GM10266 (cell line): ENCODE measurements around the gene MACROD2.

ENCODE experiments used
- DNase-seq: peaks from one replicate; pipeline ENCODE4 v3.0.0; 2012; ENCODE audit errors: extremely low spot score
- CTCF ChIP-seq: IDR thresholded peaks from 2 replicates; pipeline ENCODE4 v1.5.1; 2012; ENCODE audit warnings: mild to moderate bottlenecking, low read depth; ENCODE audit not compliant: control insufficient read depth, insufficient read depth; ENCODE audit errors: missing control alignments

Gene MACROD2

GRCh38 chr20:14404515-14404914 lies 409.2 kb downstream of the MACROD2 start:
- no peak for TF ChIP-seq CTCF
- DNase-seq, result no peak

- DNase-seq, result no peak
- TF ChIP-seq CTCF, result no peak
Measured at GRCh38 chr20:14406495-14406894, 411.2 kb downstream of the MACROD2 start.

- no peak for DNase-seq
- no peak for TF ChIP-seq CTCF
Measured at GRCh38 chr20:14407336-14407735, 412.0 kb downstream of the MACROD2 start.

GRCh38 chr20:14410869-14411555 lies 415.7 kb downstream of the MACROD2 start:
- TF ChIP-seq CTCF, result no peak
- DNase-seq, result no peak

GRCh38 chr20:14412065-14412681 lies 416.9 kb downstream of the MACROD2 start:
- TF ChIP-seq CTCF, result no peak
- no peak for DNase-seq

- no peak for DNase-seq
- TF ChIP-seq CTCF, result no peak
Measured at GRCh38 chr20:14413835-14414234, 418.5 kb downstream of the MACROD2 start.

- DNase-seq, result no peak
- TF ChIP-seq CTCF, result no peak
Measured at GRCh38 chr20:14414560-14414959, 419.2 kb downstream of the MACROD2 start.
